DMS114 treated with DMSO at 0.1 percent for 48 hours (cell line): ENCODE data around the gene TP53I11.

Source experiments
- DNase-seq: peaks from one replicate; lab custom pipeline; 2025; ENCODE audit not compliant: unreplicated experiment; lab: John Stamatoyannopoulos, UW

Gene TP53I11, protein sequence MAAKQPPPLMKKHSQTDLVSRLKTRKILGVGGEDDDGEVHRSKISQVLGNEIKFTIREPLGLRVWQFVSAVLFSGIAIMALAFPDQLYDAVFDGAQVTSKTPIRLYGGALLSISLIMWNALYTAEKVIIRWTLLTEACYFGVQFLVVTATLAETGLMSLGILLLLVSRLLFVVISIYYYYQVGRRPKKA

DNA sequence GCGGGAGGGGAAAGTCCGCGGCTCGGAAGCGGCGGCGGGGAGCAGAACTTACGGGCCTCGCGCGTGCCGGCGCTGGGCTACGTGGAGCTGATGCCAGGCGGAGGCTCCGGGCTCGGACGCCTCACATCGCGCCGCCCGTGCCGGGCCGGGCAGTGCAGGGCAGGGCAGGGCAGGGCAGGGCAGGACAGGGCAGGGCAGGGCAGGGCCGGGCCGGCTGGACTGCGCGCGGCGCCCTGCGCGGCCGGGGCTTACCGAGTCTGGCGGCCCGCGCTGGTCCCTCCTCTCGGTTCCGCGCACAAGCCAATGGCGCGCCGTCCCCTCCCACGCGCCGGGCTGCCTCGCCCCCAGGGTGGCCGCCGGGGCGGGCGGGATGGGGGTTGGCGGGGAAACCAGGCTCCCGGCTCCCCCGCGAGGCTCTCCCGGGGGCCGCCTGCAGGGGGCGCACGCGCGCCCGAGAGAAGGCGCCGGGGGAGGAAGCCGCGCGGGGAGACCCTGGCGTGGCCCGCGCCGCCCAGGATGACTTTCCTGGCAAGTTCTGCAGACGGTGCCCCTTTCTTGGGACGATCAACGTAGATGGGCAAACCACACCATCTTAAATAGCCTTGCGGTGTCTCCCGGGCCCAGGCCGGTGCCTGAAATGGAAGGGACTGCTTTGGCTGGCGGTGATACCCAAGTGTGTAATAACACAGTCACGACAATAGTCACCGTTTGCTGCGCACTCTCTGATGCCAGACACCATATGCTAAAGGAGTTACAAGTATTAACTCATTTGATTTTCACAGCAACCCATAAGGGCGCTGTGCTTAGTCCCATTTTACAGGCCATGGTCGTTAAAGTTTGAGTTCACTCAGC is at the start of gene TP53I11:
Gene TP53I11, minus strand, starts transcription at position 259 of the 852 bp plus-strand sequence. CDS start 12,548 bp downstream, outside the sequence.
- DNase-seq = no peak

DNA sequence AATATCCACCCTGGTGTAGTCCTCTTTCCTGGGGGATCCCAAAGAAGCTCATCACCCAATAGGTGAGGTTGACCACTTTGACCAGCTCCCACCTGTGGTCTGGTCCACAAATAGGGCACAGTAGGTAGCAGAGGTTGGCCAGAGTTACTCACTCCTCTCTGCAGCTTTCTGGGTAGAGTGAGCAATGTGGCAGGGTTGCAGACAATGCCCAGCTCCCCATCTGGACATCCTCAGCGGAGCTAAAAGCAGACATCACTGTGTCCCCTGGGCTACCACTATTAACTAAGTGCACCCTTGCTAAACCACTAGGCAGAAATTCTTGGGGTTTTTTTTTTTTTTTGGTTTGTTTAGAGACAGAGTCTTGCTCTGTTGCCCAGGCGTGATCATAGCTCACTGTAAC is 48.4 kb upstream of the TP53I11 start:
- DNase-seq = no peak

DNA sequence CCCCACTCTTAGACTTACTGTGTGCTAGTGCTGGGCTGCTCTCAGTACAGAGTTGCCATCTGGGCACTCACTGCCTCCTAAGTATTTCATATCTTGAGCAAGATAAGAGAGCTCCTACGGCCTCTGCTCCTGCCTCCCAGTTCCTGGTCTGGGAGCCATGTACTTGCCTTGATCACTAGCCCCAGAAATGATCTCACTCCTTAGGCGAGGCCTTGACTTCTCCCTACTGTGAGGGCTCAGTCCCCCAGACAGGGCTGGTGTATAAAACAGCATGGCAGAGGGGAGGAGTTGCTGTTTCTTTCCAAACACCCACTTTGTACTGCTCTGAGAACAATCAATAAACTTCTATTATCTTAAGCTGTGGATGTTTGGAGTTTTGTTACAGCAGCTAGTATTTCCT is 47.4 kb upstream of the TP53I11 start:
- no peak for DNase-seq

DNA sequence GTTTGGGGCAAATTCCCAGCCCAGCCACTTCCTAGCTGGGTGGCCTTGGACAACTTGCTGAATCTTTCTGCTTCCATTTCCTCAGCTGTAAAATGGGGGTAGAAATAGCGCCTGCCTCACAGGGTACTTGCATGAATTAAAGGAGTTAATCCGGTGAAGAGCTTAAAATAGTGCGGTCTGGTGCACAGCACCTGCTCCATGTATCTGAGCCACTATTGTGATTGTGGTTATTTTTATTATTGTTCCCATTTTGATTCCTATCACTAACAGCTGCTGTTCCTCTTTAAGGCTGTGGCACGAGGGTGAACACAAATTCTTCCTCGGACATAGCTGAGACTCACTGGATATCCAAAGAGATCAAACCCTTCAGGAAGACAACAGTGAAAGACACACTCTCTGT is 46.9 kb upstream of the TP53I11 start:
- no peak for DNase-seq

DNA sequence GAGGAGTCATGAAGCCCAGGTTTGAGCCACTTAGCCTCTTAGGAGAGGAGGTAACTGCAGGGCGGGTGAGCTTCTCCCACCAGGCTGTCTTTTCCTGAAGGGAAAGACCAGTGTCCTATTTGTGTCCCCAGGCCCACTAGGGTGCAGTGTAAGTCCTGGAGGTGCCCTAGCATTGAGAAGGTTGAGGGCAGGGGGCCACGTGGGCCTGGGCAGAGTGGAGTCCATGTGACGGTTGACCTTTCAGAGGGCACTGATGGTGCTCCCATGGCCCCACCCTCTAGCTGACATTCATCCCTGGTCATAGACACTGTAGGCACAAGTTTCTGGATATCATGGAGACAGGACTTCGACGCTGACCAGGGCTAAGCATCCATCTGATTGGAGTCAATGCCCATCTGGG is 44.1 kb upstream of the TP53I11 start:
- DNase-seq = no peak

DNA sequence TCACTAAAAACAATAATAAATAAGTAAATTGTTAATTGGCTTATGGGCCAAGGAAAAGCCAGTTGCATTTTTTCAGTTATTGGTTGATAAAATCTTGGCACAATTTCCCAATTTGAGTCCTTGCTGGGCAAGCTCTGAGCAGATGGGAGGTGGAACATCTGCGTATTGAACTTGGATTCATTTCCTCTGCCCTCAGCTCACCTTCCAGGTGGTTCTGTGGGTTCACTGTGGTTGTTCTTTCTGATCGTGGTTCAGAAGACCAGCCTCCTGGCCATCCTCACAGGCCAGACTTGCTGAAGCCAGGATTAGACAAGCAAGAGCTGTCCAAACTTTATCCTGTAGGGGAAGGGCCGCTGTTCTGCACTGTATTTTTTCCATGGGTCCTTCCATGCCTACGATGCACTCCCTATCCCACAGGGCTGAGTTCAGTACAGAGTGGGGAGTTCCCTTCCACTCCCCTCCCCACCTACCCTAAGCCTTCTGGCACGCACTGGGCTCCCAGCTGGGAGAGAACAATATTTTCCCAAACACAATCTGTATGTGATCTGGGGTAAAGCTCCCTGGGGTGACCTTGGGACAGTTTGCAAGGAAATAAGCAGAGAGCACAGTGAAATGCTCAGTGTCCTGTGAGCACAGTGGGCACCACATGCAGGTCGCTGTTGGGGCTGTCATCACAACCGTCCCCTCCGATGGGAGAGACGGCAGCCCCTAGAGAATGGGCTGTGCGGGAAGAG is 43.5 kb upstream of the TP53I11 start:
- no peak for DNase-seq

DNA sequence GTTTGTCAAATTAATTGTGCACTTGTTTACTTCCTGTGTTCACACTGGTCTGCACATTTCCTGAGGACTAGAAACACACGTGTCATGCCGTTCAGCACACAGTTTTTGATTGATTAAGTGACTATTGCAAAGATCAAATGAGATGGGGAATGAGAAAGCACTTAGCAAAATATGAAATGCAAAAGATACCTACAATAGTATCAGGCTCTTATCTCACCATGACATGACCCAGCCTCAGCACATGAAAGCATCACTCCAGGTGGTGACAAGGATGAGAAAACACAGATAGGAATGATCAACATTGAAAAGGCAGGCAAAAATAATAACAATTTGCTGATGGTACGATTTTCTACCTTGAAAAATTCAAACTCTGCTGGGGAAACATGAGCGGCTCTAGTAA is 42.1 kb upstream of the TP53I11 start:
- no peak for DNase-seq

DNA sequence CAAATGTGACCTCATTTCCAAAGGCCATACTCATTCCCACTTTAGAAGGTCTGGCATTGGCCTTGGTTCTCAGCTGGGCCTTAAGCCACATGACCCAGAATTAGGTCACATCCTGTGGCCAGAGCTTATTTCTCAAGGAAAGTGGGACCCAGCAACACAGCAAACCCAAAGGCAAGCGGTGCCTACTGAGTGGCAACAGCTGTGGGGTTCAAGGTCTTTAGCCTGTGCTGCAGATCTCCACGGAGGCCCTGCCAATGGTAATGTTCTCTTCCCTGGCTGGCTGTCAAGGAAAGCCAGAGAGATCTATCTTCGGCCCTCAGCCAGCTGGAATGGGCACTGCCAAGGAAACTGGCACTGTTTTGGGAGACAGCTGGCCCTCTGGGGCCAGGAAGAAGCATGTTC is 41.5 kb upstream of the TP53I11 start:
- DNase-seq = no peak

DNA sequence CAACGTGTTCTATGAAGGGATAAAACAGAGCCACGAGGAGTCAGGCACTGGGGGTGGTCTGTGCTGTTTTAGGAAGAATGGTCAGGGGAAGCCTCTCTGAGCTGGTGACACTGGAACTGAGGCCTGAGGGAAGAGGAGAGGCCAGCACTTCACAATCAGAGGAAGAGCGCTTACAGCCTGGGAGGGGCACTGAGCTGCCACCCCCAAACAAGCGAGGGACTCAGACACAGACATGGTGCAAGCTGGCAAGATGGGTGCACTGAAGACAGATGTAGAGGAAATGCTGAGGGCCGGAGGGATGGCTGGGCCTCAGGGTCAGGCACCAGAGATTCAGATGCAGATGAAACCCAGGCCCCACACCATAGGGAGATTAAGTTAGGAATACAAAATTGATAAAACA is 40.0 kb upstream of the TP53I11 start:
- no peak for DNase-seq

DNA sequence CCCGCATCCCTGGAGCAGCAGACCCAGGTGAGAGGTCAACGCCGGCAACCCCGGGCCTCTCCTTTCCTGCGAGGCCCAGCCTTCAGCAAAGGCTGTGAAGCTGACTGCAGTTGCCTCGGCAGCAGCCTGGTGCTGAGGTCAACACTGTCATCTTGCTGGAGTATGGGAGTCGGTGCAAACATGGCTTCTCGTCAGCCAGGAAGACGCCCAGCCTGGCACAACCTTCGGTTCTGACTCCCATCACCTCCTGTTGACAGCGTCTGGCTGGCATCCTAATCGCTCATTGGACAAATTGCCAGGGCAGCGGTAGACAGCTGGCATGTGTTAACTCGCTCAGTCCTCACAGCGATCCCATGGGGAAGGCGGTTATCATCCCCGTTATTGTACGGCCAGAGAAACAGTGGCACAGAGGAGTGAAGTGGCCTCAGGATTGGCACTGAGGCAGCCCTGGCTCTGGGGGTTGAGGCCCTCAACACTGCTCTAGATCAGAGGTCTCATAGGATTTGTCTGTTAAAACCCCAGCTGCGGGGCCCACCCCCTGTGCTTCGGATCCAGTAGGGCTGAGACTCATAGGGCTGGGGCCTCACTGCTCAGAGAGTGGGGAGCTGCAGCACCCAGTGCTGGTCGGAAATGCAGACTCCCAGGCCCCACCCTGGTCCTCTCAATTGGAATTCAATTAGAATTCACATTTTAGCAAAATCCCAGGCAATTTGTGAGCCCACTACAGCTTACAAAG is 39.3 kb upstream of the TP53I11 start:
- no peak for DNase-seq

DNA sequence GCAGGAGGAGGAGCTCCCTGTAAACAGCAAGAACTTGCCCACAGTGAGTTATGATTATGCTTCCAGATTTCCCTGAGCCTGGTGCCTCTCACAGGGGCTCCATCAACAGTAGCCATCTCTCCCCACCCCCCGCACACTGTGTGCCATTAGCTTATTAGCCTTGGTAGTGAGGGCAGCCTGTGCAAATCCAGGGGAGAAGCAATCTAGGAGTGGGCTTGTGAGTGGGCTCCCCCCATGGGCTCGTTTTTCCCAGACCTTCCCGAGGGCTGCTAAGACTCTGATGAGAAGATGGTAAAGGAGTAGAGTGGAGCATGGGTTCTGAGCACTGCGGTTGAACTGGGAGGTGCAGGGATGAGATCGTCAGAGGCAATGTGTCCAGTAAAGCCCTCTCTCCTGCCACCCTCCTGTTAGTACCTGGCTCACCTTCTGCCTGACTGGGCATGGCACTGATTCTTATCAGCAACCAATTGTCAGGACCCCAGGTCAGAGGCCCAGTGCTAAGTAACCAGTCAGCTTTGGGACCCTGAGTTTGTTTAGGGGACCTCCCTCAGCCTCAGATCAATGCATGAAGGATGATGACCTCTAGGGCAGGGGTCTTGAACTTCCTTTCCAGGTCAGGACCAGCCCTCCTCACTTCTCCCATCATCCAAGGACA is 38.4 kb upstream of the TP53I11 start:
- DNase-seq = no peak

DNA sequence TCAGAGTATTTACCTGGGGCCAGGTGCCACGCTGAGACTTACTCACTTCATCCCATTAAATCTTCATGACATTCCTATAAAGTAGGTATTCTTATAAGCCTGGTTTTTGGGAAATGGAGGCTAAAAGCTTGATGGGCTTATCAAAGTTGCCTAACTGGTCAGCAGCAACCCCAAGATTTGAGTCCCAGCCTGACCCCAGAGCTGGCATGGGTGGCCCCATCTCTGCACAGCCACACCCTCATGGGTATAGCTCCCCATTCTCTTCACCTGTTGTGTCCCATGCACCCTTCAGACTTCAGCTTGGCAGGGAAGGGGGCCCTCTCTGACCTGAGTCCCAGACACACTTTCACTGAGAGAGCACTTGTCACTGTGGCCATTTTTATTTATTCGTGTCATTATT is 37.4 kb upstream of the TP53I11 start:
- no peak for DNase-seq

DNA sequence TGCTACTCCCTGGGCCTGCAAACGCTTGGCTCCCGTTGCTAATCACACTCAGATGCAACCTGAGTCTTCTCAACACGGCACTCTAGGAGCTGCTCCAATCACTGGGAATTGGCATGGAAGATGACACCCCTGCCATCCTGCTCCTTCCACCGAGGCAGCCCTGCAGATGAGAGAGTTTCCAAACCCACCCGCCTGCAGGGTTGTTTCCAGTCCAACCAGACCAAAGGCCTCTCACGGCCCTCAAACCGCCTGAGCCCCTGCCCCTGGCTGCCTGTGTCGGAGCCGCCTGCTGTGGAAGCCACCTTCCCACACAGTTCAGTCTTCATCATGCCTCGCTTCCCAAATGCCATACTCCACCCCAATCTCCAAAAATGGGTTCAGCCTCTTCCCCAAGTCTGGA is 36.8 kb upstream of the TP53I11 start:
- no peak for DNase-seq

DNA sequence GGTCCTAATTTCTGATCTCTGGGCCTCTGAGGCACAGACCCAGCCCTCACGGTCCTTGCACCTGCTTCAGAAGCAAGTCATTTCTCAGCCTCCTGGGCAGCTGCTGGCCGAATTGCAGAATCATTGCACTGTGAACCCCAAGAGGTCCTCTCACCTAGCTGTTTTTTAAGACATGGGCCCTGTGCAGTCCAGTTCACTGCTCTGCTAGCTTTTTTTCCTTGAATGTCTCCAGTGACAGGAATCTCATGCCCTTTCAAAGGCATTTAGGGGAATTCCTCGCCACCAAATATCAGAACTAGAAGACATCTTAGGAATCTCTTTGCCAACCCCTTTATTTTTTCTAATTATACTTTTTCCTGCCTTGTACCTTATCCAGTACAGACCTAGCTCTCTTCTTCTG is 35.6 kb upstream of the TP53I11 start:
- DNase-seq = no peak

DNA sequence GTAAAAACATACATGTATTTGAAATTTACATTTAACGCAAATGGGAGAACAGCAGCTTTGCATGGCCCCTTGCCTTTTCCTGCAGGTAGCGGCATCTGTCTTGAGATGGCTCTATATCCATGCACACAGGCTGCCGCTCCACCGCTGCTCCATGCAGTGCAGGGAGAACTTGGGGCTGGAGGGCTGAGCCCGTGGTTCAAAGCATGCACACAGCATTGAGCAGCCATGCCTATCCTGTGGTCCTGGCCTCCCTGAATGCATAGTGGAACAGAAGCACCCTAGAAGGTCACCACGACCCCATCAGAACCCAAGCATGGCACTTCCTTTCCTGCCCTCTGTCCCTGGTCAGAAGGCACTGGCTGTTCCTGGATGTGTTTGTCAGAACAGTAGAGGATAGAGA is 35.0 kb upstream of the TP53I11 start:
- no peak for DNase-seq

DNA sequence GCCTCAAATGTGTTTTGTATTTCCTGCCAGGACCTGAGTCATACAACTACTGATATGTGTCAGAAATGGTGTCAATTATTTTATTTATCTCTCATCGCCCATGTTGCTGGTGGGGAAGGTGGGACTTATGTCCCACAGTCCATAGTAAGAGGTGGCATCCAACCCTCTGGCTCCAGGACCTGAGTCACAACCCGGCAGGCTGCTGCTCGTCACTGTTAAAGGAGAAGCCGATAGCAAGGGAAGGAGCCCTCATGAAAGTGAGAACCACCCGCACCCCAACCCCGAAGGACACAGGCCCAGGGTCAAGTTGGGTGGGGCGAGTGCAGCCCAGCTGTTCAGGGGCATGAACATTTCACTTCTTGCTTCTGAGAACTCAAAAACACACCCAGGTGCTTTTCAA is 33.1 kb upstream of the TP53I11 start:
- DNase-seq = no peak

DNA sequence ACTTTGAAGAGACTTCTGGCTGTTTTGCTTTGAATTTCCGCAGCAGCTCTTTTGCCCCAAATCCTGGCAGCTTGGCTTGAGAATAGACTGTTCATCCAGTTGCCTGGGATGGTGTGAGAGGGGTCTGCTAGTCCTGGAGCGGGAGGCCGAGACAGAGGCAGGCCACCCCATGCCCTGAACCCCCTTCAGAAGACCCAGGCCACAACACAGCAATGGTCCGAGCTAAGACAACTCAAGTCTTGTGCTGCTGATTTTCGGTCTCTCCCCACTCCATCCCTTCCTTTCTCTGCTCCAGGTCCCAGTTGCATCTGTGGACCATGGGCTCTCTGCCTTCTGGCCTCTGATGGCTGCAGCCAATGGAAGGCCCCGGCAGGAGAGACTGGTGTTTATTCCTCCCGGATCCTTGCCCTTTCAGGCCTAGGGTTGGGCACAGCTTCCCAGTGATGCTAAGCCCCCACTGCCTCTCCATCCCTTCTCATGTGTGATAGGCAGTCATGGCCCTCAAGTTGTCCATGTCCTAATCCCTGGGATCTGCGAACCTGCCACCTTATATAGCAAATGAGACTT is 31.9 kb upstream of the TP53I11 start:
- no peak for DNase-seq

DNA sequence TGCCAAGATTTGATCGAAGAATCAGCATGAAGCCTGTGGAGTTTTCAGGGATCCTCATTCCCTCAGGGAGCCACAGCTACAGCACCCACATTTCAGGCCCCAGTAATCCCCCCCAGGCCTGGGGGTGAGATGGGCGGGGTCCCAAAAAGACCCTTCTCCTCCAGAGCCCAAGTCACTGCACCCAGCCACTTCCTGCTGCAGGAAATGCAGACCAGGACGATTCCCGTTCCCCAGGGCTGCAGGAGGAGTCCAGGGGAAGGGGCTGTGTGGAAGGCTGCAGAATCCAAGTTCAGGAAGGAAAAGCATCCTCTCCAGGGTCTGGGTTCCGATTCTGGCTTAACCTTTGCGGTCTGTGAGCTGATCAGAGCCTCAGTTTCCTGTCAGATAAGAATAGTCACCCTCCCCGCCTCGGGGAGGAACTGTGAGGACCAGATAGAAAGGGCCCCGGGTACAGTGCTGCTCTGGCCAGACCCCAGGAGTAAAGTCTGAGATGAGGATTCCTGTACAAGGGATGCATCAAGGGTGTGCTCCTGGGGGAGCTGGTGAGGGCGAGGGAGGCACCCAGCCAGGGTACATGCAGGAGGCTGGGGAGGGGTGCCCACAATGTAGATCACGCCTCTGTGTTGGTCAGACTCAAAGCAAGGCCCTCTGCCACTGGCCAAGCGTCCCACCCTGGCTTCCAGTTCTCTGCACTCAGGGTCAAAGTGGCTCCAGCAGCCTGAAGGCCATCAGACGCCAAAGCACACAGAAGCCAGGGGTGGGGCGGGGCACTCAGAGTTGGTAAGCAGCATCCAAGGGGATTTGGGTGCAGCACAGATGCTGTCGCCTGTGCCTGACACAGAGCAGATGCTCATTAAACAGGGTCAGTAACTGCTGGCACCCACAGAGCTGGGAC is 30.1 kb upstream of the TP53I11 start:
- DNase-seq = no peak

DNA sequence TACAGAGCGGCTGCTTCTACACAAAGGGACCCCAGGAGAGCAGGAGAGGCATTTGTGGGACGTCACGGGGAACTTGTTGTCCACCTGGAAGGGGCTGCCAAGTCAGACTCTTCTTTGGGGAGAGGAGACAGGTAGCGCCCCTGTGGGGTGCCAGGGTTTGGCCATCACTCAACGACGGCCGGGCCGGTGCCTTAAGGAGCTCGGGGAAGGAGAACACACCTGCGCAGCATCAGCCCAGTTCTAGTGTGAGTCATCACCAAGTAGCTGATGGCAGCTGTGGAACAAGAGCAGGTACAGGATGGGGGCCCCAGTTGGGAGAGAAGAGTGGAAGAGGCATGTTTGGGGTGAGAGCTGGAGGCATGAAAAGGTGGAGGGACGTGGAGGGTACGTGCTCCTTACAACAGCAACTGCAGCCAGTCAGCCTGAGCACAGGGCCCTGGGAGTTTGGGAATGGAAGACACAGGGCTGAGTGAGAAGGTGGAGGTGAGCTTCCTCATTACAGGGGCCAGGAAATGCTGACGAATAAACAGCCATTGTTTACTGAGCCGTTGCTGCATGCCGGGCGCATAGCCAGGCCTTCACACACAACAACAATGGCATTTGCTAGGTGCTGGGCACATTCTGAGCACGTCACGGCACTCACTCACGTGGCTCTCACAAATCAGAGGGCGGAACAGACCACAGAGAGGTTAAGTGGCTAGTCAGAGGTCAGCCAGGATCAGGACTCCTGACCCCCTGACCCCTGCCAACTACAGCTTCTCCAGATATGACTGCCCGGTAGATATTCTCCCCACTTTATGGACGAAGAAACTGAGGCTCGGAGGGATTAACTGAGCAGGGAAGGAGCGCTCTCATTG is 29.1 kb upstream of the TP53I11 start:
- DNase-seq = no peak
